D721Med (cell line): ENCODE results near the gene KMT2C.

Source experiments
- DNase-seq: peaks from one replicate; pipeline ENCODE4 v3.0.0; 2011; ENCODE audit warnings: low spot score; ENCODE audit not compliant: insufficient read length
- FAIRE-seq: peaks from 2 replicates; lab custom pipeline; 2011; peaks lifted over from hg19 to GRCh38; lab: Jason Lieb, UNC
- TF ChIP-seq, protein P1 (sequence below): IDR thresholded peaks from 2 replicates; pipeline ENCODE4 v1.5.1; 2012; ENCODE audit warnings: mild to moderate bottlenecking, control low read depth; ENCODE audit not compliant: insufficient read depth; ENCODE audit errors: missing control alignments

The KMT2C gene

GRCh38 chr7:152333134-152333533 is 102.7 kb downstream of the KMT2C start:
- FAIRE-seq (no peak), DNase-seq (no peak)
- TF ChIP-seq, protein P1, sequence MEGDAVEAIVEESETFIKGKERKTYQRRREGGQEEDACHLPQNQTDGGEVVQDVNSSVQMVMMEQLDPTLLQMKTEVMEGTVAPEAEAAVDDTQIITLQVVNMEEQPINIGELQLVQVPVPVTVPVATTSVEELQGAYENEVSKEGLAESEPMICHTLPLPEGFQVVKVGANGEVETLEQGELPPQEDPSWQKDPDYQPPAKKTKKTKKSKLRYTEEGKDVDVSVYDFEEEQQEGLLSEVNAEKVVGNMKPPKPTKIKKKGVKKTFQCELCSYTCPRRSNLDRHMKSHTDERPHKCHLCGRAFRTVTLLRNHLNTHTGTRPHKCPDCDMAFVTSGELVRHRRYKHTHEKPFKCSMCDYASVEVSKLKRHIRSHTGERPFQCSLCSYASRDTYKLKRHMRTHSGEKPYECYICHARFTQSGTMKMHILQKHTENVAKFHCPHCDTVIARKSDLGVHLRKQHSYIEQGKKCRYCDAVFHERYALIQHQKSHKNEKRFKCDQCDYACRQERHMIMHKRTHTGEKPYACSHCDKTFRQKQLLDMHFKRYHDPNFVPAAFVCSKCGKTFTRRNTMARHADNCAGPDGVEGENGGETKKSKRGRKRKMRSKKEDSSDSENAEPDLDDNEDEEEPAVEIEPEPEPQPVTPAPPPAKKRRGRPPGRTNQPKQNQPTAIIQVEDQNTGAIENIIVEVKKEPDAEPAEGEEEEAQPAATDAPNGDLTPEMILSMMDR = no peak

DNA sequence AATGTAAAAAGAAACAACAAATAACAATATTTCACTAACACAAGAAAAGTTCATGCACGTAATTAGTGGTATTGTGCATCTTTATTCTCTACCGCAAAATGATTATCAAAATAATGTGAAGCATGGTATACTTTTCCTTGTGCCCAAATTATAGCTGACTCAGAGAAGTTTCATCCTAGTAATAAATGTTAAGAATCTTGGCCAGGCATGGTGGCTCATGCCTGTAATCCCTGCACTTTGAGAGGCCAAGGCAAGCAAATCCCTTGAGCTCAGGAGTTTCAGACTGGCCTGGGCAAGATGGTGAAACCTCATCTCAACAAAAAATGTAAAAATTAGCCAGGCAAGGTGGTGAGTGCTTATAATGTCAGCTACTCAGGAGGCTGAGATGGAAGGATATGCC is 105.0 kb downstream of the KMT2C start:
- FAIRE-seq (no peak), DNase-seq (no peak)
- TF ChIP-seq, protein P1 = no peak

DNA sequence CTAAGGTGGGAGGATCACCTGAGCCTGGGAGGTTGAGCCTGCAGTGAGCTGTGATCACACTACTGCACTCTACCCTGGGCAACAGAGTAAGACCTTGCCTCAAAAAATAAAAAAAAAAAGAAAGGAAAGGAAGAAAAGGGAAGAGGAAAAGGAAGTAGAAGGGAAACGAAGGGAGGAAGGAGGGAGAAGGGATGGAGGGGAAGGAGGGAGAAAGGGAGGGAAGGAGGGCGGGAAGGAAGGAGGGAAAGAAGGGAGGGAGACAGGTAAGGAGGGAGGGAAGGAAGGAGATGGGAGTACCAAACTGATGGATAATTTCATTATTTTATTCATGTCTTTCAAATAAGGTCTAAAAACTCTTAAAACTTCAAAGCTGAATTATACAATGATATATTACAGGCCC is 106.3 kb downstream of the KMT2C start:
- DNase-seq = no peak
- no peak for FAIRE-seq
- TF ChIP-seq, protein P1 = no peak

- FAIRE-seq (no peak), DNase-seq (no peak)
- TF ChIP-seq, protein P1 = no peak
These were observed 107.6 kb downstream of the KMT2C start for GRCh38 chr7:152328234-152328633.

DNA sequence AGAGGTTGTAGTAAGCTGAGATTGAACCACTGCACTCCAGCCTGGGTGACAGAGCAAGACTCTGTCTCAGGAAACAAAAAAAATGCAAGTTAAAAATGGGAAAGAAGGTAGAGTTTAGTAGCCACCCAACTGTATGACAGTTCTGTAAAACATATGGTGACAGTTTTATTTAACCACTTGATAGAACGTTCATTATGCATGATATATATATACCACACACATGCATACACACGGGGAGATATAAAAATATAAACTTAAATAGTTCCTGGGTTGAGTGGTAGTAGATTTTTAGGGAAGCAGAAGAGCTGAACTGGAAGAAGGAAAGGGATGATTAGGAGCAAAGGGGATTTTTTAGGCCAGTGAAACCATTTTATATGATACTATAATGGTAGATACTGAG is 120.0 kb downstream of the KMT2C start:
- TF ChIP-seq, protein P1 = no peak
- FAIRE-seq = no peak
- DNase-seq = no peak

- FAIRE-seq = peak; percentile 82
- TF ChIP-seq, protein P1 = no peak
- no peak for DNase-seq
These were observed 121.8 kb downstream of the KMT2C start for GRCh38 chr7:152313831-152314604.

DNA sequence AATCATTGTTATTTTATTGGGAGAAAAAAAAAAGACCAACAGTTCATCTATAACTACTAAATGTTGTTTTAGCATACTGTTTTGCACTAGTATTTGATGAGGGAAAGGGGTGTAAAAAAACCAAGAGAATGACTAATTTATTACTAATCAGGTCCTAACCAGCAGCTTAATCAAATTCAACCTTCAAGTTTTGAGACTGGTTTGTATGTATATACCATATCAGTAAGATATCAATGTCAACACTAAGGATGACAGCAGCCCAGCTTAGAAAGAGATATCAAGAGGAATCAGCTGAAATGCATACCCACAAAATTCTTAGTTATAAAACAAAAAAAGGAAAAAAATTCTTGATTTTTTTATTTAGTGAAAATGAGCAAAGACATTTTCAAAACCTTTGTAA is 122.6 kb downstream of the KMT2C start:
- TF ChIP-seq, protein P1 = no peak
- FAIRE-seq (no peak), DNase-seq (no peak)
